NCI-H2171 (cell line): Measurements from ENCODE around the gene RBM19.
"Not testable (repeated sequence)": the region's sequence is repeated elsewhere in the genome, so short reads cannot be mapped to it uniquely, and the experiment has no call there.

Experiments
- DNase-seq: peaks from one replicate; lab custom pipeline; 2025; lab: John Stamatoyannopoulos, UW

The RBM19 gene

GRCh38 chr12:113833422-113833821, 132.7 kb downstream of the RBM19 start:
- DNase-seq, result no peak

- no peak for DNase-seq
Measured at GRCh38 chr12:113831476-113831875, 134.6 kb downstream of the RBM19 start.

- DNase-seq, result no peak
Measured at GRCh38 chr12:113831016-113831415, 135.1 kb downstream of the RBM19 start.

- DNase-seq, result no peak
Measured at GRCh38 chr12:113829212-113829611, 136.9 kb downstream of the RBM19 start.

GRCh38 chr12:113827539-113828114, 138.5 kb downstream of the RBM19 start:
- DNase-seq, result no peak

GRCh38 chr12:113826805-113827538, 139.2 kb downstream of the RBM19 start:
- DNase-seq, result no peak

- peak; percentile 56 for DNase-seq
Measured at GRCh38 chr12:113825705-113826104, 140.4 kb downstream of the RBM19 start.

GRCh38 chr12:113823816-113824215, 142.3 kb downstream of the RBM19 start:
- no peak for DNase-seq

- DNase-seq, result peak; percentile 85
Measured at GRCh38 chr12:113823016-113823415, 143.1 kb downstream of the RBM19 start.

- DNase-seq, result no peak
Measured at GRCh38 chr12:113820842-113821241, 145.3 kb downstream of the RBM19 start.

GRCh38 chr12:113820309-113820708, 145.8 kb downstream of the RBM19 start:
- DNase-seq, result no peak

- no peak for DNase-seq
Measured at GRCh38 chr12:113819495-113819894, 146.6 kb downstream of the RBM19 start.

- no peak for DNase-seq
Measured at GRCh38 chr12:113818833-113819232, 147.3 kb downstream of the RBM19 start.

GRCh38 chr12:113818283-113818682, 147.8 kb downstream of the RBM19 start:
- peak; percentile 83 for DNase-seq

- DNase-seq, result no peak
Measured at GRCh38 chr12:113816866-113817265, 149.3 kb downstream of the RBM19 start.

- DNase-seq, result no peak
Measured at GRCh38 chr12:113815031-113815430, 151.1 kb downstream of the RBM19 start.

GRCh38 chr12:113813229-113813541, 152.9 kb downstream of the RBM19 start:
- no peak for DNase-seq

- no peak for DNase-seq
Measured at GRCh38 chr12:113812411-113813228, 153.5 kb downstream of the RBM19 start.

GRCh38 chr12:113809462-113810220, 156.5 kb downstream of the RBM19 start:
- not testable (repeated sequence) for DNase-seq

- DNase-seq, result no peak
Measured at GRCh38 chr12:113808095-113808951, 157.8 kb downstream of the RBM19 start.

GRCh38 chr12:113805673-113806072, 160.5 kb downstream of the RBM19 start:
- no peak for DNase-seq
